Astrocyte of the cerebellum (primary cell): Measurements from ENCODE around the gene ZDHHC14.

Experiments used
- DNase-seq: peaks from one replicate; pipeline ENCODE4 v3.0.0-alpha.2; 2011; ENCODE audit warnings: low read depth
- H3K4me3 ChIP-seq: 2 replicates; pipeline ENCODE4 v1.5.1; 2011; ENCODE audit warnings: mild to moderate bottlenecking, low read depth, low read length, moderate library complexity
- CTCF ChIP-seq: IDR thresholded peaks from 2 replicates; pipeline ENCODE4 v1.5.1; 2012; ENCODE audit warnings: low read length, low read depth, moderate library complexity, mild to moderate bottlenecking; ENCODE audit errors: missing control alignments
- in situ Hi-C: cut with HindIII; loops from 2 replicates; pipeline ENCODE4 v1.10.0; 2017; ENCODE audit warnings: low sequenced_read_pairs

Gene ZDHHC14

GRCh38 chr6:157641837-157642236 lies 260.8 kb downstream of the ZDHHC14 start:
- DNase-seq: no peak
- no peak overlapping the region for H3K4me3 ChIP-seq
- in situ Hi-C loops: no loop called here
- no peak for TF ChIP-seq CTCF

DNA sequence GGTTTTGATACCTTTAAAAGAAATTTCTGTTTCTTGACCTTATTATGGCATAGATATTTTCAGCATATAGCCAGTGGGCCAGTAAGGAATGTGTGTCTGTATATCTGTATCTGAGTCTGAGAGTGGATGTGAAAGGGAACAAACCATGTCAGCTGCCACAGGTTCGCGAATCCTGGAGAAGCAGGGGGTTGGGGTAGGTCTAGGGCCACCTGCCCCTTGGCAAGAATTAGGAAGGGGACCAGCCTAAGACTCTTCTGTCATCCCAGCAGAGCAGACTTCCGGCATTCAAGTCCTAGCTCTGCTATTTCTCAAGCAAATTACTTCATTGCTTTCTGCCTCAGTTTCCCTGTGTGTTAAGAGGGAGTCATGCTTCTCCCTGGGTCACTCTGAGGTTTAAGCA lies 261.7 kb downstream of the ZDHHC14 start:
- no peak overlapping the region for H3K4me3 ChIP-seq
- no peak for TF ChIP-seq CTCF
- no peak for DNase-seq
- in situ Hi-C loops: no loop called here

DNA sequence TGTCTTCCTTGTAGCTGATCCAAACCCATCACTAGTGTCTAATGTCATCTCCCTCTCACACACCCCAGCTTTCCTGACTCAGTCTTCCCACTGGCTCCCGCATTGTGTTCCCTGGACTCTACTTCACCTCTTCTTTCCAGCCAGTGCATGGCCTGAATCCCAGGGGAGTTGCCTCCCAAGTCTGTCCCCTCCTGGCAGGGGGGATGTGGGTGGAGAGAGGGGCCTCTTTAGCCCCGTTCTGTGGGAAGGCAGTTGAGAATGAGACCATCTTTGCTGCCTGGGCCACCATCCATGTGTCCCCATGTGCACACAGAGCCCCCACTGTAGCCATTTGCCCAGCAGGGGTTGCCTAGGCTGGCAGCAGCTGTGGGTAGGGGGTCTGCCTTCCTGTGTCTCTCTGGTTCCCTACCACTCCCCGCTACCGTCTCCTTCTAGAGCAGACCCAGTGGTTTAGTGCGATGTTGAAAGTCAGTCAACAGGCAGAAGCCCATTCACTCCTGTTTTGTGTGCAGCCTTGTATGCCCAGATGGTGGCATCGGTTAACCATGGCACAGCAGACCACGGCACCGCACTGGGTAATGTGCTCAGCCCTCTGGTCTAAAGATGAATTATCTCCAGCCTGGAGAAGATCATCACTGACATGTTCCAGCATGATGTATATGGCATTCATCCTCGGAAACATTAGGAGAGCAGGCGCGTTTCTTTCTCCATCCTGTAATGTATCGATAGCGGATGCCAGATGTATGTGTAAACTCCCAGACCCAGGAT lies 263.2 kb downstream of the ZDHHC14 start:
- no peak overlapping the region for H3K4me3 ChIP-seq
- DNase-seq: no peak
- TF ChIP-seq CTCF: peak; percentile 28
- in situ Hi-C loops: no loop called here

DNA sequence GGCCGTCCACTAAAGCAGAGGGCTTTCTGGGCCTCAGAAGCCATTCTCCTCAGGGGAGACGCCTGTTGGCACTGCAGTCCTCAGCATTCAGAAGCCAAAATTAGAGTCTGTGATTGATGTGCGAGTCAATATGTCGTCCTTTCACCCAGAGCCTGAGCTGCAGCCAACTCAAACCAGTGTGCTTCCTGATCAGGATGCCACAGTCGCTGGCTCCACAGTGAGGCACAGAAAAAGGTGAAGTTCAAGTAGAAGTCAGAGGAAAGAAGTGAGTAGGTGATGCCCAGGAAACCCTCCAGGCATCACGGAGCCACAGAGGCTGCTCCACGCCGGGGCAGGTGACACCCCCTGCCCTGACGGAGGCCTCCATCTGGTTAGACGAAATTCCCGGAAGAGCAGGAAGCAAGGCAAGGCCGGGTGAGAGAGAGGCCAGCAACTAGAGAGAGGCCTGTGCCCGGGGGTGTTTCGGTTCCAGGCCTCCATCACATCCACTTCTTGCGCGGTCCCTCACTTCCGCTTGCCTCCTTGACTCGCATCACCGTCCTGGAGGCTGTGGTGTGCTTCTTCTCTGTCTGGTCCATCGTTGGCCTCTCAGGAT lies 264.3 kb downstream of the ZDHHC14 start:
- no peak for DNase-seq
- in situ Hi-C loops: no loop called here
- H3K4me3 ChIP-seq: no peak overlapping the region
- no peak for TF ChIP-seq CTCF

DNA sequence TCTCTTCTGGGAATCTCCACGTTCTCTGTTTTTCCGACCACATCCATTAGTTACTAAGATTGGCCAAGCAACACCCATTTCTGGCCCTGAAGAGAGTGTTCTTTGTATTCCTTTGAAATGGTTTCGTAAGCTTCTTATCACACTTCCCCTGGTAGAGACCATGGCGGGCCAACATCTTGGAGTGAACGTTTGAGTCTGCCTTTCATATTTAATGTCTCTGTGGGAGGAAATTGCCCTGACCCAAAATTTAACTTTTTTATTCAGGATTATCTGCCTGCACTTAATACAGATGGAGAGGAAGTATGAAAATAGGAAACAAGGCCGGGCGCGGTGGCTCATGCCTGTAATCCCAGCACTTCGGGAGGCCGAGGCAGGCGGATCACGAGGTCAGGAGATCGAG lies 265.0 kb downstream of the ZDHHC14 start:
- no peak overlapping the region for H3K4me3 ChIP-seq
- DNase-seq: no peak
- in situ Hi-C loops: no loop called here
- TF ChIP-seq CTCF: no peak

DNA sequence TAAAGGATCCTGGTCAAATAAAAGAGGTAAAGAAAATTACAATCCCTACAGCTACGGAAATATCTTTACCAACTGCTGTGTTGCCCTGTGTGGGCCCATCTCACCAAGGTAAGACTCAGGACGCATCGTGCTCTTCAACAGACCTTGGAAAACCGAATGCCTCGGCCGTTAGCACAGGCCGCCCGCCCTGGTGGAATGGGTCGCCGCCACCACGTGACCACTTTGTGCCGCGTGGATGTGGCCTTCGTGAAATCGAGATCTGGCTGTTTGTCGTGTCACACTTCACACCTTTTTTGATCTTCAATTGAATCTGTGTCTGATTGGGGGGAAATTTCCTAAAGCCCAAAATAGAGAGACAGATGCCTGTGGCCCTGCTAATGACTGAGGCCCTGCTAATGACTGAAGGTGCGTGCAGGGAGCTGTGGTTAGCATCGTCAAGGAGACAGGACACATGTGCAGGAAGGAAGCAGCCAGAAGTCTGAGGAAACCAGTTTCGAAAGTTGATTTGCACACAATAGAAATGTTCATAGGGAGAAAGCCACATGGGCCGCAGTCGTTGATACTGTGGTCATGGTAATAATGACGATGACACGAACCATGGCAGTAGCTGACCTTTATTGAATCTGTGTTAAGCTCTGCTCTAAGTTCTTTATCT lies 266.4 kb downstream of the ZDHHC14 start:
- no peak for TF ChIP-seq CTCF
- in situ Hi-C loops: no loop called here
- no peak for DNase-seq
- no peak overlapping the region for H3K4me3 ChIP-seq
